ENCODE results near the gene UBAP2L. TPM values are rescaled to one million over a fixed set of nuclear protein-coding genes. Genes with fewer than 3 reads are reported as not detected.
"Not testable (repeated sequence)": the region's sequence is repeated elsewhere in the genome, so short reads cannot be mapped to it uniquely, and the experiment has no call there.

UBAP2L gene
- total RNA-seq, 3 donors from 2014 or later: 64.8 to 79.3 (median 70.1) TPM

DNA sequence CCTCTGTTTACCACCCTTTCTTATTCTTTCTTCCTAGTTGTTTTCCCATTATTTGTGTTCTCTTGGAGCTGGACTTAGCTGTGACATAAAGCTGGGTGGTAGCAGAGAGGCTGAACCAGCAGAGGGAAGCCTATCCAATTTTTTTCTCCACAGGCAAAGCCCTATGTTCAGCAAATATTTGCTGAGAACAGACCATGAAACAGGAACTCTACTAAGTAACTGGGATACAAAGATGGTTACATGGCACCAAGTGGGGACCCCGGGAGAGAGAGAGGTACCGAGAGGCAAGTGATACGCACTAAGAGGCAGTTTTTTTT lies 21.2 kb upstream of the UBAP2L start:
- intact Hi-C loops (cut with DNase I; ENCODE audit: low total_unique reads): no loop called here
- H3K36me3 ChIP-seq: no peaks in the 10 kb centered on the region
- H3K27me3 ChIP-seq: no peaks in the 10 kb centered on the region
- no peaks in the 10 kb centered on the region for H3K4me1 ChIP-seq
- H3K9me3 ChIP-seq: no peaks in the 10 kb centered on the region
- TF ChIP-seq, protein P1, sequence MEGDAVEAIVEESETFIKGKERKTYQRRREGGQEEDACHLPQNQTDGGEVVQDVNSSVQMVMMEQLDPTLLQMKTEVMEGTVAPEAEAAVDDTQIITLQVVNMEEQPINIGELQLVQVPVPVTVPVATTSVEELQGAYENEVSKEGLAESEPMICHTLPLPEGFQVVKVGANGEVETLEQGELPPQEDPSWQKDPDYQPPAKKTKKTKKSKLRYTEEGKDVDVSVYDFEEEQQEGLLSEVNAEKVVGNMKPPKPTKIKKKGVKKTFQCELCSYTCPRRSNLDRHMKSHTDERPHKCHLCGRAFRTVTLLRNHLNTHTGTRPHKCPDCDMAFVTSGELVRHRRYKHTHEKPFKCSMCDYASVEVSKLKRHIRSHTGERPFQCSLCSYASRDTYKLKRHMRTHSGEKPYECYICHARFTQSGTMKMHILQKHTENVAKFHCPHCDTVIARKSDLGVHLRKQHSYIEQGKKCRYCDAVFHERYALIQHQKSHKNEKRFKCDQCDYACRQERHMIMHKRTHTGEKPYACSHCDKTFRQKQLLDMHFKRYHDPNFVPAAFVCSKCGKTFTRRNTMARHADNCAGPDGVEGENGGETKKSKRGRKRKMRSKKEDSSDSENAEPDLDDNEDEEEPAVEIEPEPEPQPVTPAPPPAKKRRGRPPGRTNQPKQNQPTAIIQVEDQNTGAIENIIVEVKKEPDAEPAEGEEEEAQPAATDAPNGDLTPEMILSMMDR (IDR thresholded peaks at IDR 0.05): no peak
- TF ChIP-seq POLR2AphosphoS5 (IDR thresholded peaks at IDR 0.05) (no peak), POLR2A (IDR thresholded peaks at IDR 0.05) (no peak)
- H3K4me3 ChIP-seq: peak overlapping the region in 1 of 3 donors; percentile 45
- no peak for DNase-seq (ENCODE audit: low spot score in 2 of 2)
- H3K27ac ChIP-seq: peak overlapping the region in 1 of 2 donors; percentile 38

- not testable (repeated sequence) for H3K27ac ChIP-seq; H3K4me1 ChIP-seq; DNase-seq (ENCODE audit: low spot score in 2 of 2); H3K27me3 ChIP-seq; H3K4me3 ChIP-seq; H3K9me3 ChIP-seq; H3K36me3 ChIP-seq
- intact Hi-C loops (cut with DNase I; ENCODE audit: low total_unique reads): loop anchor here (10.0 kb wide), 1 partner anchor 59 kb away; no protein-coding TSS in a partner anchor
Observed at GRCh38 chr1:154205778-154206177, 15.0 kb upstream of the UBAP2L start.

GRCh38 chr1:154206196-154206595 lies 14.6 kb upstream of the UBAP2L start, which contains the start of gene CFAP141:
Gene CFAP141 (minus strand): TSS chr1:154206333. CDS start chr1:154206307, 26 bp downstream.
- Histone ChIP-seq H3K9me3 (no peaks in the 10 kb centered on the region), H3K27me3 (no peaks in the 10 kb centered on the region), H3K36me3 (peaks cover 9% of the 10 kb centered on the region), H3K27ac (no peak within 1 kb of the TSS), H3K4me1 (no peaks in the 10 kb centered on the region), H3K4me3 (no peak within 1 kb of the TSS)
- DNase-seq (ENCODE audit: low spot score in 2 of 2): no peak
- intact Hi-C loops (cut with DNase I; ENCODE audit: low total_unique reads): loop anchor here (10.0 kb wide), 1 partner anchor 59 kb away; no protein-coding TSS in a partner anchor
- no peak for TF ChIP-seq POLR2AphosphoS5 (IDR thresholded peaks at IDR 0.05)
- TF ChIP-seq, protein P1 (IDR thresholded peaks at IDR 0.05): no peak
- TF ChIP-seq POLR2A (IDR thresholded peaks at IDR 0.05): no peak

GRCh38 chr1:154207262-154207661 lies 13.5 kb upstream of the UBAP2L start:
- Histone ChIP-seq H3K36me3 (peaks cover 9% of the 10 kb centered on the region), H3K4me3 (no peak overlapping the region), H3K27ac (no peak overlapping the region), H3K9me3 (no peaks in the 10 kb centered on the region), H3K4me1 (no peaks in the 10 kb centered on the region), H3K27me3 (no peaks in the 10 kb centered on the region)
- TF ChIP-seq POLR2A (IDR thresholded peaks at IDR 0.05) (no peak), POLR2AphosphoS5 (IDR thresholded peaks at IDR 0.05) (no peak)
- TF ChIP-seq, protein P1 (IDR thresholded peaks at IDR 0.05): no peak
- intact Hi-C loops (cut with DNase I; ENCODE audit: low total_unique reads): loop anchor here (10.0 kb wide), 1 partner anchor 58 kb away; no protein-coding TSS in a partner anchor
- DNase-seq (ENCODE audit: low spot score in 2 of 2): no peak

DNA sequence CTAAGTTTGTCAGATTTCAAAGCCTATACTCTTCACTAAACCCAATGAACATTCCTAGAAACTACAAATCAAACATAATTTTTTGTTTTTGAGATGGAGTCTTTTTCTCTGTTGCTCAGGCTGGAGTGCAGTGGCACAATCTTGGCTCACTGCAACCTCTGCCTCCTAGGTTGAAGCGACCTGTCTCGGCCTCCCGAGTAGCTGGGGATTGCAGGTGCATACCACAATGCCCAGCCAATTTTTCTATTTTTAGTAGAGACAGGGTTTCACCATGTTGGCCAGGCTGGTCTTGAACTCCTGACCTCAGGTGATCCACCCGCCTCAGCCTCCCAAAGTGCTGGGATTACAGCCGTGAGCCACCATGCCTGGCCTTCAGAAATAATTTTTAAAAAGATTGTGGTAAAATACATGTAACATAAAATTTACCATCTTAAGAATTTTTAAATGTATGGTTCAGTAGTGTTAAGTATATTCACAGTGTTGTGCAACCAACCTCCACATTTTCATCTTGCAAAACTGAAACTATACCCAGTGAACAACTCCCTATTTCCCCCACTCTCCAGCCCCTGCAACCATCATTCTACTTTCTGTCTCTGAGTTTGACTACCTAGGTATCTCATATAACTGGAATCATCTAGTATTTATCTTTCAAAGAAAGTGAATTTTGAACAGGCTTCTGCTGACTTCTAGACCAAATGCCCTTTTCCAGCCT lies 11.9 kb upstream of the UBAP2L start:
- peaks cover 13% of the 10 kb centered on the region for H3K36me3 ChIP-seq

More for the DNA sequence above, 11.9 kb upstream of the UBAP2L start:
- Histone ChIP-seq H3K4me1 (no peaks in the 10 kb centered on the region), H3K4me3 (no peak overlapping the region), H3K9me3 (no peaks in the 10 kb centered on the region), H3K27ac (no peak overlapping the region), H3K27me3 (no peaks in the 10 kb centered on the region)
- no peak for DNase-seq (ENCODE audit: low spot score in 2 of 2)
- intact Hi-C loops (cut with DNase I; ENCODE audit: low total_unique reads): loop anchor here (10.0 kb wide), 1 partner anchor 56 kb away; no protein-coding TSS in a partner anchor
- TF ChIP-seq, protein P1 (IDR thresholded peaks at IDR 0.05): no peak
- TF ChIP-seq POLR2AphosphoS5 (IDR thresholded peaks at IDR 0.05) (no peak), POLR2A (IDR thresholded peaks at IDR 0.05) (no peak)

Measured in breast epithelium (tissue), 4 donors.